OCI-LY7 (cell line): ENCODE data around the gene RTEL1. TPM values are rescaled to one million over a fixed set of nuclear protein-coding genes. Genes with fewer than 3 reads are reported as not detected.

ENCODE experiments used
- BruUV-seq: library from RNA; stranded (reverse); fragments of 400-500 nt; replicated peaks from 2 replicates; lab custom pipeline; 2021; lab: Mats Ljungman, UMichigan
- CTCF ChIA-PET: fragments of 300-600 bp; sonication (Branson Sonifier 250); formaldehyde crosslinking; loops from one replicate; lab custom pipeline; 2022; ENCODE audit warnings: antibody characterized with exemption; ENCODE audit not compliant: unreplicated experiment; lab: Charles Lee
- POLR2A ChIA-PET: fragments of 300-600 bp; sonication (Branson Sonifier 250); formaldehyde crosslinking; loops from one replicate; lab custom pipeline; 2022; ENCODE audit warnings: antibody characterized with exemption; lab: Charles Lee
- DNase-seq: peaks from one replicate; pipeline ENCODE4 v3.0.0-alpha.2; 2015; ENCODE audit warnings: low spot score
- H2AFZ ChIP-seq: fragments of 200-600 bp; sonication (generic), shearing (Covaris generic); 2 replicates; pipeline ENCODE4 v1.6.1; 2014; ENCODE audit warnings: mild to moderate bottlenecking, antibody characterized with exemption, low read length, moderate library complexity
- H3K27ac ChIP-seq: fragments of 200-600 bp; sonication (generic); 2 replicates; pipeline ENCODE4 v1.5.1; 2014; ENCODE audit warnings: mixed run types, low read depth, mild to moderate bottlenecking, moderate library complexity, low read length, inconsistent platforms; ENCODE audit not compliant: poor library complexity, severe bottlenecking
- H3K36me3 ChIP-seq: fragments of 200-600 bp; sonication (generic); 2 replicates; pipeline ENCODE4 v1.6.1; 2014; ENCODE audit warnings: mild to moderate bottlenecking, antibody characterized with exemption, low read length, moderate library complexity, mixed read lengths; ENCODE audit not compliant: insufficient read depth
- H3K4me1 ChIP-seq: fragments of 200-600 bp; sonication (generic); 2 replicates; pipeline ENCODE4 v1.5.1; 2014; ENCODE audit warnings: mild to moderate bottlenecking, low read length; ENCODE audit not compliant: insufficient read depth, poor library complexity, severe bottlenecking
- H3K4me2 ChIP-seq: fragments of 200-600 bp; sonication (generic); 2 replicates; pipeline ENCODE4 v1.6.1; 2014; ENCODE audit warnings: mild to moderate bottlenecking, low read length
- H3K4me3 ChIP-seq: fragments of 200-600 bp; sonication (generic); 2 replicates; pipeline ENCODE4 v1.5.1; 2014; ENCODE audit warnings: mild to moderate bottlenecking, low read depth, low read length; ENCODE audit not compliant: poor library complexity, severe bottlenecking
- H3K79me2 ChIP-seq: fragments of 200-600 bp; sonication (generic); 2 replicates; pipeline ENCODE4 v1.6.1; 2016; ENCODE audit warnings: low read depth, mild to moderate bottlenecking, low read length, moderate library complexity, mixed read lengths; ENCODE audit not compliant: insufficient read depth
- H3K9me2 ChIP-seq: fragments of 200-600 bp; sonication (generic); 2 replicates; pipeline ENCODE4 v1.6.1; 2016; ENCODE audit warnings: mild to moderate bottlenecking, low read length, mixed read lengths; ENCODE audit not compliant: insufficient read depth
- H3K9me3 ChIP-seq: fragments of 200-600 bp; sonication (generic); 2 replicates; pipeline ENCODE4 v1.6.1; 2014; ENCODE audit warnings: mild to moderate bottlenecking, mixed run types, low read length, mixed read lengths
- H4K20me1 ChIP-seq: fragments of 200-600 bp; sonication (generic); 2 replicates; pipeline ENCODE4 v1.6.1; 2014; ENCODE audit warnings: mild to moderate bottlenecking, antibody characterized with exemption, low read length, moderate library complexity, mixed read lengths; ENCODE audit not compliant: insufficient read depth
- EZH2phosphoT487 ChIP-seq: fragments of 200-600 bp; sonication (generic); IDR thresholded peaks from 2 replicates; pipeline ENCODE4 v1.6.1; 2018; ENCODE audit warnings: low read depth, borderline replicate concordance, mild to moderate bottlenecking, mixed run types, antibody characterized with exemption, low read length, moderate library complexity, mixed read lengths
- intact Hi-C: fragments of 100-400 bp; cut with micrococcal nuclease; formaldehyde crosslinking; loops from one replicate; pipeline ENCODE4 v1.10.0; 2022; ENCODE audit not compliant: unreplicated experiment
- total RNA-seq, 2 experiments: library from RNA; depleted of rRNA in 1 of 2; stranded (reverse); fragments of >200 nt in 1 of 2; shearing (Covaris generic) in 1 of 2; gene quantifications; 2 replicates each; pipeline ENCODE4 v1.2.3, GENCODE V29; 2014 to 2022
- TF ChIP-seq, protein P1 (sequence below): fragments of 200-600 bp; sonication (generic); conservative IDR thresholded peaks from 2 replicates; pipeline ENCODE4 v1.5.1; 2014; ENCODE audit warnings: mild to moderate bottlenecking, antibody characterized with exemption, low read length, moderate library complexity, mixed read lengths

The RTEL1 gene
- total RNA-seq, 2 experiments from 2014 or later, result 22.5 to 47.2 TPM

DNA sequence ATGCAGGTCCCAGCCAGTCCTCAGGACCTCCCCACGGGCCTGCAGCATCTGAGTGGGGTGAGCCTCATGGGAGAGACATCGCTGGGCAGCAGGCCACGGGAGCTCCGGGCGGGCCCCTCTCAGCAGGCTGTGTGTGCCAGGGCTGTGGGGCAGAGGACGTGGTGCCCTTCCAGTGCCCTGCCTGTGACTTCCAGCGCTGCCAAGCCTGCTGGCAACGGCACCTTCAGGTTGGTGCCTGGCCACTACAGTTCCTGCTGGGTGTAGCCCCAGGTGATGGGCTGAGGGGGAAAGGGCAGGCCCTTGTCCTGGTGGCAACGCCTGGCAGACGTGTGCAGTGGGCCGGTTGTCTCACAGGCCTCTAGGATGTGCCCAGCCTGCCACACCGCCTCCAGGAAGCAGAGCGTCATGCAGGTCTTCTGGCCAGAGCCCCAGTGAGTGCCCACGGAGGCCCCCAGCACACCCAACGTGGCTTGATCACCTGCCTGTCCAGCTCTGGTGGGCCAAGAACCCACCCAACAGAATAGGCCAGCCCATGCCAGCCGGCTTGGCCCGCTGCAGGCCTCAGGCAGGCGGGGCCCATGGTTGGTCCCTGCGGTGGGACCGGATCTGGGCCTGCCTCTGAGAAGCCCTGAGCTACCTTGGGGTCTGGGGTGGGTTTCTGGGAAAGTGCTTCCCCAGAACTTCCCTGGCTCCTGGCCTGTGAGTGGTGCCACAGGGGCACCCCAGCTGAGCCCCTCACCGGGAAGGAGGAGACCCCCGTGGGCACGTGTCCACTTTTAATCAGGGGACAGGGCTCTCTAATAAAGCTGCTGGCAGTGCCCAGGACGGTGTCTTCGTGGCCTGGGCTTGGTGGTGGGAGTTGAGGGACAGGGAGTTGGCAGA lies 37.6 kb downstream of the RTEL1 start:
- no peak overlapping the region for H3K27ac ChIP-seq
- no peaks in the 10 kb centered on the region for H3K9me3 ChIP-seq
- H3K4me3 ChIP-seq, result no peak overlapping the region
- peaks cover 32% of the 10 kb centered on the region for H3K36me3 ChIP-seq
- POLR2A ChIA-PET, result no interaction called here
- intact Hi-C loops, result no loop called here
- CTCF ChIA-PET, result no interaction called here
- BruUV-seq, result TSS peak; percentile 63
- TF ChIP-seq, protein P1, sequence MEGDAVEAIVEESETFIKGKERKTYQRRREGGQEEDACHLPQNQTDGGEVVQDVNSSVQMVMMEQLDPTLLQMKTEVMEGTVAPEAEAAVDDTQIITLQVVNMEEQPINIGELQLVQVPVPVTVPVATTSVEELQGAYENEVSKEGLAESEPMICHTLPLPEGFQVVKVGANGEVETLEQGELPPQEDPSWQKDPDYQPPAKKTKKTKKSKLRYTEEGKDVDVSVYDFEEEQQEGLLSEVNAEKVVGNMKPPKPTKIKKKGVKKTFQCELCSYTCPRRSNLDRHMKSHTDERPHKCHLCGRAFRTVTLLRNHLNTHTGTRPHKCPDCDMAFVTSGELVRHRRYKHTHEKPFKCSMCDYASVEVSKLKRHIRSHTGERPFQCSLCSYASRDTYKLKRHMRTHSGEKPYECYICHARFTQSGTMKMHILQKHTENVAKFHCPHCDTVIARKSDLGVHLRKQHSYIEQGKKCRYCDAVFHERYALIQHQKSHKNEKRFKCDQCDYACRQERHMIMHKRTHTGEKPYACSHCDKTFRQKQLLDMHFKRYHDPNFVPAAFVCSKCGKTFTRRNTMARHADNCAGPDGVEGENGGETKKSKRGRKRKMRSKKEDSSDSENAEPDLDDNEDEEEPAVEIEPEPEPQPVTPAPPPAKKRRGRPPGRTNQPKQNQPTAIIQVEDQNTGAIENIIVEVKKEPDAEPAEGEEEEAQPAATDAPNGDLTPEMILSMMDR, result no peak
- TF ChIP-seq EZH2phosphoT487, result no peak
- no peak overlapping the region for H2AFZ ChIP-seq
- H3K4me1 ChIP-seq, result peaks cover 9% of the 10 kb centered on the region
- H3K9me2 ChIP-seq, result no peaks in the 10 kb centered on the region
- H3K79me2 ChIP-seq, result no peaks in the 10 kb centered on the region
- DNase-seq, result no peak
- H4K20me1 ChIP-seq, result no peaks in the 10 kb centered on the region
- no peak overlapping the region for H3K4me2 ChIP-seq

DNA sequence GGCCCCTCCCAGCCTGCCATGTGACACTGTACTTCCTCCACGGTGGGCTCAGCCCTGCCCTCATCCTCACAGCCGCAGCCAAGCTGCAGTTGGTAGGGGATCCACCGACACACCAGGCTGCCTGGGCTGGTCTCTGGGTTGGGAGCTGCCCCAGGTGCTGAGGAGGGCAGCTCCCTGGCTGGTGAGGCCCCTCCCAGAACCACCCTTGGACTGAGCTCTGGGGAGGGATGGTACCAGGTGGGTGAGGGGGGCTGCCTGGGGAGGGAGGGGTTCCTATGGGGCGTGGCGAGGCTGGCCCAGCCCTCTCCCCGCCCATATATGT lies 38.2 kb downstream of the RTEL1 start:
- peak; percentile 20 for DNase-seq
- no peaks in the 10 kb centered on the region for H3K79me2 ChIP-seq
- H4K20me1 ChIP-seq, result no peaks in the 10 kb centered on the region
- H3K9me2 ChIP-seq, result no peaks in the 10 kb centered on the region
- intact Hi-C loops, result no loop called here
- H3K4me1 ChIP-seq, result peaks cover 9% of the 10 kb centered on the region
- no peaks in the 10 kb centered on the region for H3K9me3 ChIP-seq
- no peak overlapping the region for H3K4me2 ChIP-seq
- CTCF ChIA-PET, result no interaction called here
- H3K27ac ChIP-seq, result no peak overlapping the region
- peaks cover 32% of the 10 kb centered on the region for H3K36me3 ChIP-seq
- POLR2A ChIA-PET, result no interaction called here
- H3K4me3 ChIP-seq, result no peak overlapping the region
- H2AFZ ChIP-seq, result no peak overlapping the region
- TF ChIP-seq EZH2phosphoT487, result no peak
- TF ChIP-seq, protein P1, result no peak
- BruUV-seq, result no TSS peak

DNA sequence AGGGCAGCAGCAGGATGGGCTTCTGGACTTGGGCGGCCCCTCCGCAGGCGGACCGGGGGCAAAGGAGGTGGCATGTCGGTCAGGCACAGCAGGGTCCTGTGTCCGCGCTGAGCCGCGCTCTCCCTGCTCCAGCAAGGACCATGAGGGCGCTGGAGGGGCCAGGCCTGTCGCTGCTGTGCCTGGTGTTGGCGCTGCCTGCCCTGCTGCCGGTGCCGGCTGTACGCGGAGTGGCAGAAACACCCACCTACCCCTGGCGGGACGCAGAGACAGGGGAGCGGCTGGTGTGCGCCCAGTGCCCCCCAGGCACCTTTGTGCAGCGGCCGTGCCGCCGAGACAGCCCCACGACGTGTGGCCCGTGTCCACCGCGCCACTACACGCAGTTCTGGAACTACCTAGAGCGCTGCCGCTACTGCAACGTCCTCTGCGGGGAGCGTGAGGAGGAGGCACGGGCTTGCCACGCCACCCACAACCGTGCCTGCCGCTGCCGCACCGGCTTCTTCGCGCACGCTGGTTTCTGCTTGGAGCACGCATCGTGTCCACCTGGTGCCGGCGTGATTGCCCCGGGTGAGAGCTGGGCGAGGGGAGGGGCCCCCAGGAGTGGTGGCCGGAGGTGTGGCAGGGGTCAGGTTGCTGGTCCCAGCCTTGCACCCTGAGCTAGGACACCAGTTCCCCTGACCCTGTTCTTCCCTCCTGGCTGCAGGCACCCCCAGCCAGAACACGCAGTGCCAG lies 38.7 kb downstream of the RTEL1 start, which contains the start of gene TNFRSF6B:
Gene TNFRSF6B, plus strand, starts transcription at position 25 of the 729 bp plus-strand sequence. Its CDS starts 116 bp downstream, at position 141.
- DNase-seq, result no peak
- CTCF ChIA-PET, result no interaction called here
- H3K9me2 ChIP-seq, result no peaks in the 10 kb centered on the region
- no peaks in the 10 kb centered on the region for H3K9me3 ChIP-seq
- H3K79me2 ChIP-seq, result no peaks in the 10 kb centered on the region
- H3K27ac ChIP-seq, result no peak within 1 kb of the TSS
- POLR2A ChIA-PET, result no interaction called here
- BruUV-seq, result no TSS peak
- no peaks in the 10 kb centered on the region for H4K20me1 ChIP-seq
- intact Hi-C loops, result no loop called here
- no peak for TF ChIP-seq EZH2phosphoT487
- TF ChIP-seq, protein P1, result no peak
- H2AFZ ChIP-seq, result no peak within 1 kb of the TSS
- no peak within 1 kb of the TSS for H3K4me2 ChIP-seq
- H3K4me3 ChIP-seq, result no peak within 1 kb of the TSS
- peaks cover 9% of the 10 kb centered on the region for H3K4me1 ChIP-seq
- peaks cover 32% of the 10 kb centered on the region for H3K36me3 ChIP-seq
